ENCODE results near the gene MPHOSPH9.

The MPHOSPH9 gene

GRCh38 chr12:123149088-123149487 is 83.9 kb downstream of the MPHOSPH9 start:
- Histone ChIP-seq H3K79me1 (replicated peaks; ENCODE audit: low read length, poor library complexity, severe bottlenecking) (peaks cover 28% of the 10 kb centered on the region), H2BK120ac (ENCODE audit: low read depth, low read length) (no peak overlapping the region), H4K91ac (ENCODE audit: low read length) (no peak overlapping the region), H2BK15ac (ENCODE audit: low read depth, poor library complexity, severe bottlenecking) (no peak overlapping the region), H2BK12ac (ENCODE audit: low read length in 2 of 2) (peak overlapping the region in 1 of 2 experiments; percentile 71), H2BK5ac (ENCODE audit: low read depth, low read length, poor library complexity, severe bottlenecking) (no peak overlapping the region), H3K4me2 (ENCODE audit: low read length, poor library complexity, severe bottlenecking) (no peak overlapping the region), H3K4me1 (ENCODE audit: control insufficient read depth, insufficient read depth, low read depth, low read length) (peaks cover 14% of the 10 kb centered on the region), H3K36me3 (ENCODE audit: control insufficient read depth in 1 of 2, insufficient read depth in 2 of 2, low read depth in 1 of 2, low read length in 2 of 2) (peaks cover 0 to 3% of the 10 kb centered on the region in 2 experiments), H3K23ac (ENCODE audit: low read length in 2 of 2) (no peak overlapping the region), H3K4ac (ENCODE audit: low read depth in 1 of 2, low read length in 2 of 2) (peak overlapping the region in 1 of 2 experiments; percentile 60), H2AK5ac (ENCODE audit: low read length, severe bottlenecking) (peak overlapping the region; percentile 30), H4K8ac (ENCODE audit: low read length) (peak overlapping the region; percentile 49), H3K4me3 (ENCODE audit: insufficient read depth in 1 of 2, low read depth in 1 of 2, low read length in 2 of 2) (peak overlapping the region in 1 of 2 experiments; percentile 81), H3K27ac (ENCODE audit: low read length, poor library complexity, severe bottlenecking) (no peak overlapping the region), H2AFZ (ENCODE audit: low read depth, low read length) (no peak overlapping the region), H3K18ac (ENCODE audit: low read depth in 1 of 2, low read length in 2 of 2) (no peak overlapping the region), H3K9ac (ENCODE audit: low read length) (peak overlapping the region; percentile 82), H3K9me3 (ENCODE audit: control insufficient read depth, low read length) (no peaks in the 10 kb centered on the region), H3K27me3 (ENCODE audit: control insufficient read depth in 1 of 2, insufficient read depth in 1 of 2, low read length in 2 of 2) (no peaks in the 10 kb centered on the region), H3K14ac (ENCODE audit: low read length in 2 of 2) (no peak overlapping the region)
- peak; percentile 38 for DNase-seq
- WGBS = 100% methylated on average over 3 of the region's 3 CpGs

GRCh38 chr12:123148655-123149054 is 84.3 kb downstream of the MPHOSPH9 start:
- WGBS = 83% methylated on average over 5 of the region's 5 CpGs
- peaks cover 14% of the 10 kb centered on the region for H3K4me1 ChIP-seq (ENCODE audit: control insufficient read depth, insufficient read depth, low read depth, low read length)
- H3K27ac ChIP-seq (ENCODE audit: low read length, poor library complexity, severe bottlenecking) = no peak overlapping the region

GRCh38 chr12:123148223-123148622 is 84.7 kb downstream of the MPHOSPH9 start:
- Histone ChIP-seq H3K36me3 (ENCODE audit: control insufficient read depth in 1 of 2, insufficient read depth in 2 of 2, low read depth in 1 of 2, low read length in 2 of 2) (peaks cover 0 to 3% of the 10 kb centered on the region in 2 experiments), H2BK120ac (ENCODE audit: low read depth, low read length) (no peak overlapping the region), H3K14ac (ENCODE audit: low read length in 2 of 2) (no peak overlapping the region), H2BK15ac (ENCODE audit: low read depth, poor library complexity, severe bottlenecking) (no peak overlapping the region), H3K9ac (ENCODE audit: low read length) (no peak overlapping the region), H2AK5ac (ENCODE audit: low read length, severe bottlenecking) (no peak overlapping the region), H3K27me3 (ENCODE audit: control insufficient read depth in 1 of 2, insufficient read depth in 1 of 2, low read length in 2 of 2) (no peaks in the 10 kb centered on the region), H2BK5ac (ENCODE audit: low read depth, low read length, poor library complexity, severe bottlenecking) (no peak overlapping the region), H3K4me3 (ENCODE audit: insufficient read depth in 1 of 2, low read depth in 1 of 2, low read length in 2 of 2) (no peak overlapping the region), H4K8ac (ENCODE audit: low read length) (no peak overlapping the region), H3K4me1 (ENCODE audit: control insufficient read depth, insufficient read depth, low read depth, low read length) (peaks cover 17% of the 10 kb centered on the region), H2BK12ac (ENCODE audit: low read length in 2 of 2) (no peak overlapping the region), H3K27ac (ENCODE audit: low read length, poor library complexity, severe bottlenecking) (no peak overlapping the region), H3K9me3 (ENCODE audit: control insufficient read depth, low read length) (no peaks in the 10 kb centered on the region), H3K18ac (ENCODE audit: low read depth in 1 of 2, low read length in 2 of 2) (no peak overlapping the region), H3K4me2 (ENCODE audit: low read length, poor library complexity, severe bottlenecking) (no peak overlapping the region), H2AFZ (ENCODE audit: low read depth, low read length) (no peak overlapping the region), H4K91ac (ENCODE audit: low read length) (no peak overlapping the region), H3K23ac (ENCODE audit: low read length in 2 of 2) (no peak overlapping the region), H3K4ac (ENCODE audit: low read depth in 1 of 2, low read length in 2 of 2) (no peak overlapping the region), H3K79me1 (replicated peaks; ENCODE audit: low read length, poor library complexity, severe bottlenecking) (peaks cover 33% of the 10 kb centered on the region)
- 74% methylated on average over 9 of the region's 9 CpGs for WGBS
- DNase-seq = no peak

More at GRCh38 chr12:123148655-123149054, 84.3 kb downstream of the MPHOSPH9 start:
- H2BK15ac ChIP-seq (ENCODE audit: low read depth, poor library complexity, severe bottlenecking) = no peak overlapping the region
- H3K36me3 ChIP-seq (ENCODE audit: control insufficient read depth in 1 of 2, insufficient read depth in 2 of 2, low read depth in 1 of 2, low read length in 2 of 2) = peaks cover 0 to 3% of the 10 kb centered on the region in 2 experiments
- no peak overlapping the region for H3K18ac ChIP-seq (ENCODE audit: low read depth in 1 of 2, low read length in 2 of 2)
- H3K23ac ChIP-seq (ENCODE audit: low read length in 2 of 2) = no peak overlapping the region
- H2AFZ ChIP-seq (ENCODE audit: low read depth, low read length) = no peak overlapping the region
- H3K9me3 ChIP-seq (ENCODE audit: control insufficient read depth, low read length) = no peaks in the 10 kb centered on the region
- H2BK120ac ChIP-seq (ENCODE audit: low read depth, low read length) = no peak overlapping the region
- no peak overlapping the region for H3K4me2 ChIP-seq (ENCODE audit: low read length, poor library complexity, severe bottlenecking)
- H2BK5ac ChIP-seq (ENCODE audit: low read depth, low read length, poor library complexity, severe bottlenecking) = no peak overlapping the region
- no peak overlapping the region for H2BK12ac ChIP-seq (ENCODE audit: low read length in 2 of 2)
- H4K91ac ChIP-seq (ENCODE audit: low read length) = no peak overlapping the region
- no peaks in the 10 kb centered on the region for H3K27me3 ChIP-seq (ENCODE audit: control insufficient read depth in 1 of 2, insufficient read depth in 1 of 2, low read length in 2 of 2)
- no peak overlapping the region for H4K8ac ChIP-seq (ENCODE audit: low read length)
- H3K79me1 ChIP-seq (replicated peaks; ENCODE audit: low read length, poor library complexity, severe bottlenecking) = peaks cover 31% of the 10 kb centered on the region
- H3K4ac ChIP-seq (ENCODE audit: low read depth in 1 of 2, low read length in 2 of 2) = no peak overlapping the region
- H3K9ac ChIP-seq (ENCODE audit: low read length) = no peak overlapping the region
- H3K4me3 ChIP-seq (ENCODE audit: insufficient read depth in 1 of 2, low read depth in 1 of 2, low read length in 2 of 2) = no peak overlapping the region
- H3K14ac ChIP-seq (ENCODE audit: low read length in 2 of 2) = no peak overlapping the region
- no peak overlapping the region for H2AK5ac ChIP-seq (ENCODE audit: low read length, severe bottlenecking)
- DNase-seq = no peak

- H3K23ac ChIP-seq (ENCODE audit: low read length in 2 of 2) = no peak overlapping the region
- no peak for DNase-seq
- H3K79me1 ChIP-seq (replicated peaks; ENCODE audit: low read length, poor library complexity, severe bottlenecking) = peaks cover 33% of the 10 kb centered on the region
- no peak overlapping the region for H2BK5ac ChIP-seq (ENCODE audit: low read depth, low read length, poor library complexity, severe bottlenecking)
- H3K36me3 ChIP-seq (ENCODE audit: control insufficient read depth in 1 of 2, insufficient read depth in 2 of 2, low read depth in 1 of 2, low read length in 2 of 2) = peaks cover 0 to 3% of the 10 kb centered on the region in 2 experiments
- no peaks in the 10 kb centered on the region for H3K9me3 ChIP-seq (ENCODE audit: control insufficient read depth, low read length)
- no peak overlapping the region for H2BK15ac ChIP-seq (ENCODE audit: low read depth, poor library complexity, severe bottlenecking)
- H2BK120ac ChIP-seq (ENCODE audit: low read depth, low read length) = no peak overlapping the region
- H2AK5ac ChIP-seq (ENCODE audit: low read length, severe bottlenecking) = no peak overlapping the region
- WGBS = 67% methylated on average over 1 of the region's 2 CpGs
- no peak overlapping the region for H3K9ac ChIP-seq (ENCODE audit: low read length)
- H3K4ac ChIP-seq (ENCODE audit: low read depth in 1 of 2, low read length in 2 of 2) = no peak overlapping the region
- no peak overlapping the region for H4K91ac ChIP-seq (ENCODE audit: low read length)
- H3K4me1 ChIP-seq (ENCODE audit: control insufficient read depth, insufficient read depth, low read depth, low read length) = peaks cover 30% of the 10 kb centered on the region
- no peak overlapping the region for H3K4me2 ChIP-seq (ENCODE audit: low read length, poor library complexity, severe bottlenecking)
- no peak overlapping the region for H2BK12ac ChIP-seq (ENCODE audit: low read length in 2 of 2)
- no peak overlapping the region for H3K18ac ChIP-seq (ENCODE audit: low read depth in 1 of 2, low read length in 2 of 2)
- H3K14ac ChIP-seq (ENCODE audit: low read length in 2 of 2) = no peak overlapping the region
- no peak overlapping the region for H4K8ac ChIP-seq (ENCODE audit: low read length)
- H2AFZ ChIP-seq (ENCODE audit: low read depth, low read length) = no peak overlapping the region
- H3K27me3 ChIP-seq (ENCODE audit: control insufficient read depth in 1 of 2, insufficient read depth in 1 of 2, low read length in 2 of 2) = no peaks in the 10 kb centered on the region
- H3K4me3 ChIP-seq (ENCODE audit: insufficient read depth in 1 of 2, low read depth in 1 of 2, low read length in 2 of 2) = no peak overlapping the region
- H3K27ac ChIP-seq (ENCODE audit: low read length, poor library complexity, severe bottlenecking) = no peak overlapping the region
These were observed 87.7 kb downstream of the MPHOSPH9 start for GRCh38 chr12:123145211-123145610.
